Glomerular endothelial cell (primary cell): ENCODE measurements around the gene C9orf78. TPM values are rescaled to one million over a fixed set of nuclear protein-coding genes. Genes with fewer than 3 reads are reported as not detected.

Experiments used
- DNase-seq: peaks from one replicate; pipeline ENCODE4 v3.0.0-alpha.2; 2011; ENCODE audit warnings: low read depth, low spot score; ENCODE audit errors: extremely low read depth
- total RNA-seq: library from RNA; depleted of rRNA; stranded (reverse); fragments of >200 nt; gene quantifications from 2 replicates; pipeline ENCODE4 v1.2.3, GENCODE V29; 2015

C9orf78 gene
- total RNA-seq, 1 donor from 2014 or later, result 58.4 TPM

DNA sequence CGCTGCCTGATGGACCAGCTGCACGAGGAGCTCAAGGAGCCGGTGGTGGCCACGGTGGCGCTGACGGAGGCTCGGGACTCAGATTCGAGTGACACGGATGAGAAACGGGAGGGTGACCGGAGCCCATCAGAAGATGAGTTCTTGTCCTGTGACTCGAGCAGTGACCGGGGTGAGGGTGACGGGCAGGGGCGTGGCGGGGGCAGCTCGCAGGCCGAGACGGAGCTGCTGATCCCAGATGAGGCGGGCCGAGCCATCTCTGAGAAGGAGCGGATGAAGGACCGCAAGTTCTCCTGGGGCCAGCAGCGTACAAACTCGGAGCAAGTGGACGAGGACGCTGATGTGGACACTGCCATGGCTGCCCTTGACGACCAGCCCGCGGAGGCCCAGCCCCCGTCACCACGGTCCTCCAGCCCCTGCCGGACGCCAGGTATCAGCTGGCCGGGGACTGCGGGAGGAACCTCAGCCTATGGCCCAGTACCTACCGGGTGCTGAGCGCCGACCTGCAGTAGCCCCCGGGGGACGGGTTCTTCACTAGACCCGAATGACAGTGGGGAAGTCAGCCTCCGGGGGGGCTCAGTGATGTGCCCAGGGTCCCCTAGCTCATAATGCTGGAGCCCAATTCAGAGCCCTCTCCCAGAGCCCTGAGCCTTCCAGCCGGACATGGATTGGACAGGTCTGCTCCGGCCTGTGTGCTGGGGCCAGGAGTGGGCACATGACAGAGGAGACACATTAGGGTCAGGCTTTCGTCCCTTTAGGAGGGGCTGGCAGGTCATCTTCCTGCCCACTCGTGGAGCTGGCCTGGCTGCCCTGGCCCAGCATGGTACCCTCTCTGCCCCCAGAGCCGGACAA lies 33.2 kb upstream of the C9orf78 start:
- no peak for DNase-seq

DNA sequence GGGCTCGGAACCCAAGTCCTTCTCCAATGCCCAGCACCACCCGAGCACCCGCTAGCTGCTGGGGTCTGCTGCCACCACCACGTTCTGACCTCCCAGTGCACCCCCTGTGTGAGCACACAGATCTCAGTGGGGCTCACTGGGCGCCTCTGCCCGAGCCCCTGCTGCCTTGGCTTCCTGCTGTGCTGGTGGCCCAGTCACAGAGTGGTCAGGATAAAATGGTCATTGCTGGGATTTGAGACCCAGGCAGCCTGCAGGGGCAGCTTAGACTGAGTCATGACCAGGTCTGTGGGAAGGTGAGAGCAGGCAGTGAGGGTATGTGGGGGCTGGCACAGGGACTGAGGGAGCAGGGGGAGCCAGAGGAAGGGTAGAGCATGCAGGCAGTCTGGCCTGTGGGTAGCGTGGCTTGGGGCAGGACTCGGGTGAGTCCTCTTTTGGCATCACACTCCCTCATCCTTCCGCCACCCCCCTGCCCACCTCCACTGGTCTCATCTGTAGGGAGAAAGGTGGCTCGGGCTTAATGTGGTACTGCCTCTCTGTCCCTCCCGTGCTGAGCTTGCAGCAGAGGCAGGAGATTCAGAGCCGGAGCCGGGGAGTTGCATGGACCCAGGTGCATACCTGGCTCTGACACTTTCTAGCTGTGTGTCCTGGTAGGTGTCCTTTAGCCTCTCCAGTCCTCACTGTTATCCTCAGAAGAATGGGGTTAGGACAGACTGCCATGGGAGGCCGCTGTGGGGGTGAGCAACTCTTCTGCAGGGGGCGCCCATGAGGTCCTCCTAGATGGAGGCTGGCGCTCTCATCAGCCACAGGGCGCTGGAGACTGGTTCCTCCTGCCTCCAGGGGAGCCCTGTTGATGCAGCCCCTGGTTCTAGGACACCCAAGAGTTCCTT lies 32.3 kb upstream of the C9orf78 start:
- no peak for DNase-seq

DNA sequence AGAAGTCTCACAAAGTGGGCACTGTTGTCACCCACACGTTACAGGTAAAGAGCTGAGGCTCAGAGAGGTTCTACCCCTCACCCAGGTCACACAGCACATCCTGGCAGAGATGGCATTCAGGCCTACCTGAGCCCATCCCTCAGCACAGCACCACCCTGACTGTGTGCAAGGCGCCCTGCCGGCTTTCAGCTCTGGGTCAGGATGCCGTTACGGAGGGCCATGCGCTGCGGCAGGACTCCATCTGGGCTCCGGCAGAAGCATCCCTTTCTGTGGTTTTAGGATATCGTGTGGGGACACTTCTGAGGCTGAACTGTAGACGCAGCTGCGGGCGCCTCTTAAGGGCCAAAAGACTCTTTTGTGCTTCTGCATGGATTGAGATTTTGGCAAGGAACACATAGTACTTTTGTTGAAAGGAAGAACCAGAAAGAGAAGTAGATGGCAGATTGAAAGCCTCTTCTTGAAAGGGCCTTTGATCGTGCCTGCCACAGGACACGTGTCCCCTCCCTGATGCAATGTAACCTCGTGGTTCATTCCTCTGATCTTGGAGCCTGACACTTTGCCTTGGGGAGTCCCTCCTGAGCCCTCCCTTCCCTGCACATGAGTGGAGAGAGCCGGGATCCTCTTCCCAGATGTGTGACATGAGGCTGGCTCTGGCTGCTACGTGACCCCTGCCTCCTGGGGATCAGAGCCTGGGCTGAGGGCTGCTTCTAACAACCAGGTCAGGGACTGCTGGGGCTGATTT lies 31.5 kb upstream of the C9orf78 start:
- no peak for DNase-seq

- DNase-seq, result no peak
Observed at GRCh38 chr9:129865668-129866320, 30.7 kb upstream of the C9orf78 start.

DNA sequence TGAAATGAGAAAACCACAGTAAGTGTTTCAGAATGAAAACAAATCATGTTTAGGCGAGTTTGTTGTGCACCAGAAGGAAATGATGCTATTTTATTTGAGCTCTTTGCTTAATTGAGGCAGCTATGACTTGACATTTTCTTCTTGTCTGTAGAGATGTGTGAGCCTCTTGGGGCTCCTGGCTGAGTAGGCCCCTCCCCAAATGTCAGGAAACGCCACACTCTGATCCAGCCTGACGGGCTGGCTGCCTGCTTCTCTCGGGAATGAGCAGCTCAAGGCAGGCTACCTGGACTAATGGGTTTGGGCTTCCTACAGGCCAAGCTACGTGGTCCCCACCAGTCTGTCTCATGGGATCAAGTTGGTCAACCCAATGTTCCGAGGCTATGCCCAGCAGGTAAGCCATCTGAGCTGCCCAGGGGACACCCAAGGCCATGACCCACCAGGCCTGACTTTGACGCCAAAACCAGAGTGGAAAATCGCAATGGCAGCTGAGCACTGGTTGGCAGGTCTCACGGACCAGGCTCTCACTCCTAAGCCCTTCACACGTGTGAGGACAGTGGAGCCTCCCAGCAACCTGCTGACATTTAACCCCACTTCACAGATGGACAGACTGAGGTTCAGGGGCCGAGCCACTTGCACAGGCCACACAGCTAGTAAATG lies 30.0 kb upstream of the C9orf78 start:
- no peak for DNase-seq

GRCh38 chr9:129863059-129863690 lies 28.1 kb upstream of the C9orf78 start:
- DNase-seq, result no peak

DNA sequence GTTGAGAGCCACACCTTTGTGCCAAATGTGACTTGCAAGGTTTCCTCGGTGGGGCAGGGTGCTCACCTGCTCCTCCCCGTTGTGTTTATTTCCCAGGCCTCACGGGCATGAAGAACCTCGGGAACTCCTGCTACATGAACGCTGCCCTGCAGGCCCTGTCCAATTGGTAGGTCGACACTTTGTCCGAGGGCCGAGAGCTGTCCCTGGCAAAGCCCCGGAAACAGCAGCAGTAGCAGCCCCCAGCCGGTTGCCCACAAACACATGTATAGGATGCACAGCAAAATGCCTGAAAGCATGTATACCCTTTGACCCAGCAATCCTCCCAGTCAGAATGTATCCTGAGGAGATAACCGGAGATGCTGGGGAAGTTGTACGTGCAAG lies 26.4 kb upstream of the C9orf78 start:
- DNase-seq, result no peak

DNA sequence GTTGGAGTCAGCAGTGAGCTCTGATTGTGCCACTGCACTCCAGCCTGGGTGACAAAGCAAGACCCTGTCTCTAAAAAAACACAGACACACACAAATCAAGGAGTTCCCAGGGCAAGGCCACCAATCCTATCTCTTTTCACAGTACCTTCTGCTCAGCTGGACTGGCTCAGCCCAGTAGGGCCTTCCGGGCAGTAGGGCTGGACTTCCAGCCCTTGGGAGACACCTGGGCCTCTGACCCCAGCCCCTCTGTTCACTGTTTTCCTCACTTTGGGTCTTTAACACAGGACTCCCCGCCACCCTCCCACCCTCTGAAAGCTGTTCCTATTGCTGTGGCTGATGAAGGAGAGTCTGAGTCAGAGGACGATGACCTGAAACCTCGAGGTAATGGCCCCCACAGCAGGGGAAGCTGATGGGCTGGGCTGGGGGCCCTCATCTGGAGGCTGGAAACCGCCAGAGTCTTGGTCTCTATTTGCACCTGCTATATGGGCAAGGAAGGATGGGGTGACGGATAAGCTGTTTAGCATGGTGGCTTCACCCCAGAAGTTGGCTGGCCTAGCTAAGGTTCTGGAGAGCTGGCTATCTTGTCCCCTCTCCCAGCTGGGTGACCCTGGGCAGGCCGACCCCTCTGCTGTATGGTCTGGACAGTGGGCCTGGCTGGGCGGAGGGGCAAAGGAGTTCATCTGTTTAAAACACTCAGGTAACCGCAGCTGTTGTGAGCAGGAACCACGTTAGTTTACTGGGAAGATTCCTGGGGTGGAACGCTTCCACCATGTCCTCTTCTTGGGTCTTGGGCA lies 25.8 kb upstream of the C9orf78 start:
- no peak for DNase-seq

DNA sequence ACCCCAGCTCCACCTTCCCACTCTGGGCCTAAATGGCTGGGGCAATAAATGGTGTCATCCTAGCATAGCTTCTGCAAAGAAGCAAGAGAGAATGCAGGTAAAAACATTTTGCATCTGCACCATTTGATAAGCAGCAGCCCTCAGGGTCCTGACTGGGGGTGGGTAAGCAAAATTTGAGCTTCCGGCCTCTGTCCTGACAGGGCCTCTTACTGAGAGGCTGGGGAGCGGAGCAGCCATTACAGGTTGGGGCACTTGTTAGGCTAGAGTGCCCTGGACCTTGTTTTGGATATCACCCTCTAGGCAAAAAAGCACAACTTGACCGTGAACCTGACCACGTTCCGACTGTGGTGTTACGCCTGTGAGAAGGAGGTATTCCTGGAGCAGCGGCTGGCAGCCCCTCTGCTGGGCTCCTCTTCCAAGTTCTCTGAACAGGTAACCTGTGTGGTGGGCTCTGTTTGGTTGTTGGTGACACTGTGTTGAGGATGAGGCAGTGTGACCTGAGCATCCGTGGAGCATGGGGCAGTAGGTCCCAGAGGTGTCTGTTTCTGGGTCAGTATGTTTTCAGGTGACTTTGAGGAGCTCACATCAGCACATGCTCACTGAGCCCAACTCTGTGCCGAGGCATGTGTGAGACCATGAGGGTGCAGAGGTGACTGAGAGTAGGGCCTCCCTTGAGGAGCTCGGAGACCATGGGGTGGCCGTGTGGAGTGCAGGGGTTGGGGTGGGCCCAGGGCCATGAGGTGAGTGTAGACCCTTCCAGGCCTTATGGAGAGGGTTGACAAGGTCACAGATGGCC lies 23.3 kb upstream of the C9orf78 start:
- DNase-seq, result no peak

- no peak for DNase-seq
Observed at GRCh38 chr9:129857207-129857606, 22.1 kb upstream of the C9orf78 start.

DNA sequence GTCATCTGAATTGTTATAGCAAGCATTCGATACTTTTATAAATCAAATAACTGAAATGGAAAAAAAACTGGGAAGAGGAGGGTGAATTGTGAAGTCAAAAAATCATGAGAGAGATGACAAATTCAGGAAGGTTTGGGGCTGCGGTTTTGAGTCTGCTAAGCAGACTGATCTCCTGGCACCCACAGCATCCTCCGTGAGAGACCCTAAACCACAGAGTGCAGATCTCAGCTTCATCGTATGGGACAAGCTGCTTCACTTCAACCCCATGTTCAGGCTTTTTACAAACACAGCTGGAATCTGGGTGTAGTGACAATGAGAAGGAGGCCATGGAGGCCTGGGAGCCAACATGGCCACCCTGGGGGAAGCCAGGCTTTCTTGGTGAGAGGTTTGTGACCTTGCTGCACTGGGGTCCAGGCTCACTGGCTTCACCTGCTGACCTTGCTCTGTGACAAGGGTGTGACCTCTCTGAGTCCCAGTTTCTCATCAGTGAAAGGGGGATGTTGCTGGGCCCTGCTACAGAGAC lies 19.6 kb upstream of the C9orf78 start:
- DNase-seq, result no peak

DNA sequence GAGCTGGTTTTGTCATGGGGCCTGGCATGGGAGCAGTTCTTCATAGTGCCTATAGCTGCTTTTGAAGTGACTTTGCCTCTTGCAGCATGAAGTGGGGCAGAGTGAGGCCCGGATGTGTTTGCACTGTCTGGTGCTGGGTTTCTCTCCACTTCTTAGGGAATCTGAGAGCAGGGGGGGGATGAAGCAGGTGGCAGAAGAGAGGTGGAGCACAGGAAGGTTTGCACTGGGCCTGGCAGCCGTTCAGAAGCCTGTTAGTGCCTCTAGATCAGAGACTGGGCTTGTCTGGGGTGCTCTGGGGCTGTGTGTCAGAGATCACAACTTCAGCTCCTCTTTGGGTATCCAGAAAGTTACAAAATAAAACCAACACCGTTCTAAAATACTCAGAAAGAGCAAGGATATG lies 18.5 kb upstream of the C9orf78 start:
- DNase-seq, result no peak

DNA sequence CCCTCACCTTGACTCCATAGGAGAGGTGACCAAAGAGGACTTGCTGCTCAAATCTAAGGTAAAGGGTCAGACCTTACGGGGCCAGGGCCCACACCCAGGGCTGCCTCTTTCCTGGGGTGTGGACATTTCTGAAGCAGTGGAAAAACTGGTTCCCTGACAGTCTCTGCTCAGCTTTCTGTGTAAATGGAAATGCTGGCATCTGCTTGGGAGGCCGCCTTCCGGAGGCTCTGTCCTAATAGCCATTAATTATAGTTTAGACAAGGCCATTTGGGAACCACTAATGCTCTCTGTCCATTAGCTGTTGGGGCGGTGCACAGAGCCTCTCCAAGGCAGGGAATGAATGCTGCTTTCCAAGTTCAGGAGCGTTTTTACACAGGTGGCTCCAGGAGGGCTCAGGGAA lies 17.5 kb upstream of the C9orf78 start:
- DNase-seq, result no peak

DNA sequence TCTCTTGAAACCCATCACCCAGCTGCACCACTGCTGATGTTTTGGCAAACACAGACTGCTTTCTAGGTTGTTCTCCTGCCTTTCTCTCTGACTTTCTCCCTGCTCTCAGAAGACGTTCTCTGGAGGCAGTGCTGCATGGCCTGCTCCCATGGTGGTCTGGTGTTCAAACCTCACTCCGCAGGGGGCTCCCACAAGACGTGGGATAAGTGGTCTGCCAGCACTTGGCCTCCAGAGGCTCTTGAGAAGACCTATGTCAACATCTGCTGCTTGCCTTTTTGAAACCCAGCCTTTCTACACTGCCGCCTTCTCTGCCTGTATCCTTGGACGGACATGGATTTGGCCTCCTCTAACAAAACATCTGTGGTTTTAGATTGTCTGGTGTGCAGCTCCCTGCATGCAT lies 16.7 kb upstream of the C9orf78 start:
- DNase-seq, result no peak

- no peak for DNase-seq
Observed at GRCh38 chr9:129850821-129851550, 15.9 kb upstream of the C9orf78 start.

GRCh38 chr9:129849901-129850300 lies 14.8 kb upstream of the C9orf78 start:
- DNase-seq, result no peak
